Keratinocyte (primary cell): ENCODE data around the gene FBXO10.

Source experiments
- CTCF ChIP-seq, 3 experiments: IDR thresholded peaks in 1 of 3; conservative IDR thresholded peaks in 1 of 3; optimal IDR thresholded peaks in 1 of 3; 2 replicates in 2 of 3; 3 replicates in 1 of 3; pipeline versions ENCODE3 to v1.5.1; 2011; ENCODE audit warnings: low read length in 3 of 3, mild to moderate bottlenecking in 3 of 3, moderate library complexity in 2 of 3, control low read depth in 1 of 3, inconsistent platforms in 1 of 3; ENCODE audit not compliant: insufficient read depth in 2 of 3; ENCODE audit errors: extremely low read depth in 1 of 3
- EZH2 ChIP-seq: IDR thresholded peaks from one replicate; pipeline ENCODE4 v1.6.1; 2012; ENCODE audit warnings: inconsistent platforms, mild to moderate bottlenecking, low read length, moderate library complexity

- no peak for TF ChIP-seq CTCF (optimal IDR thresholded peaks at IDR 0.05 in 1 of 3, IDR thresholded peaks at IDR 0.05 in 1 of 3, conservative IDR thresholded peaks at IDR 0.05 in 1 of 3; ENCODE audit: extremely low read depth in 1 of 3, insufficient read depth in 2 of 3, low read length in 3 of 3)
- no peak for TF ChIP-seq EZH2
These were observed 43.6 kb upstream of the FBXO10 start for GRCh38 chr9:37619806-37620205.
